Fibroblast of peridontal ligament (primary cell): ENCODE results near the gene IDI1.
"Not testable (repeated sequence)": the region's sequence is repeated elsewhere in the genome, so short reads cannot be mapped to it uniquely, and the experiment has no call there.

Experiments used
- DNase-seq: peaks from one replicate; pipeline ENCODE4 v3.0.0-alpha.2; 2010; ENCODE audit errors: extremely low read depth

The IDI1 gene

DNA sequence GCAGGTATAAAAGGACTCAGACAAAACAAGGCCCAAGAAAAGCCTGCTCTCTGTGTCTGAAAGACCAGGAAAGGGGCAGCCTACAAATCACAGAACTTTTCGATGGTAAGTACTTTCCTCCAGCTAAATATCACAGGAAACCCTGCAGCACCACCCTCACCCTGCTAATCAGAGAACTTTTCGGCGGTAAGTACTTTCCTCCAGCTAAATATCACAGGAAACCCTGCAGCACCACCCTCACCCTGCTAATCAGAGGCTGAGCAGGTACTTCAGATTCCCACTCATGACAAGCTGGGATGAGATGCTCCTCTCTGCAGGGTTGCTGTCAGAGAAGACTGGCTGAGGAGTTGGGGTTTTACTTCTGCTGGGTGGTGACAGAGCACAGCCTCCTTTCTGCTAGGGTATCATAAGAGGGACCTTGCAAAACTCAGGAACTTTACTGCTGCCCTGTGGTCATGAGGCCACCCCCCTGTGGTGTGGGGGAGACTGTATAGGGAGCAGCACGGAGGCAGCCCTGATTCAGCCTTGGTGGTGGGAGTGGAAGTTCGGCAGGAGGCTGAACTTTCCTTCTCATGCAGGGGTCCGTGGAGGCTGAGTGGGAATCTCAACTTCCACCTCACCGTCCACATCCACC, 14.4 kb upstream of the IDI1 start:
- no peak for DNase-seq

DNA sequence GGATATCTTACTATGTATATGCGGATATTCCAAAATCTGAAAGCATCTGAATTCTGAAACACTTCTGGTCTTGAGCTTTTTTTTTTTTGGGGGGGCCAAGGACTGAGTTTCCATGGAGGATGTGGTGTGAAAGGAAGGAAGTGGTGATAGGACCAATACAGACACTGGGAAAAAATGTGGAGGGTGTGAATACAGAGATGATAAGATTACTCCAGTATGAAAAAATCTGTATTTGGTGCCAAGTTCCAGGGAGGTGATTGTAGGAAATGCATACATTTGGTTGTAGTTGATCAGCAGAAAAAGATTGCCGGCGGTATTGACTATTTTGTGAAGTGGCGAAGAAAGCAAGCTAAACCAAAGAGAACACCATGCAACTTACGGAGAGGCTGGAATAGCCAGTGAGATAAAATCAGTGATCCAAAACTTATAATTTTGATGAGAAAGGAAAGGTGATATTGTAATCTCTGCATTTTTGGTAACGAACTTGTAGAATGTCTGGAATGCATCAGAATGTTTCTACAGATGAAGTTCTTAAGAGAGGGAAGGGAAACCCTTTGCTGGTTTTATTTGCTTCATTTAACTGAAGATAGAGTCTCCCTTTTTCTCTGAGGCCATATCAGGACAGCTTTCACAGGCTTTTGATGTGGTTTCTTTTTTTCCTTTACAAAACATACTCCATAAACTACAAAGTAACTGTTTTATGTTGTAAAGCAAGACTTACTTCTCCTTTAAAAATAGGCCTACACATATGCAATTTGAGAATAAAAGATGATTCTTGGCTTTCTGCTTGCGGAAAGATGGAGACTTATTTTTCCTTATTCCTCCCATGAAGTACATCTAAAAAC, 13.2 kb upstream of the IDI1 start:
- DNase-seq, result no peak

DNA sequence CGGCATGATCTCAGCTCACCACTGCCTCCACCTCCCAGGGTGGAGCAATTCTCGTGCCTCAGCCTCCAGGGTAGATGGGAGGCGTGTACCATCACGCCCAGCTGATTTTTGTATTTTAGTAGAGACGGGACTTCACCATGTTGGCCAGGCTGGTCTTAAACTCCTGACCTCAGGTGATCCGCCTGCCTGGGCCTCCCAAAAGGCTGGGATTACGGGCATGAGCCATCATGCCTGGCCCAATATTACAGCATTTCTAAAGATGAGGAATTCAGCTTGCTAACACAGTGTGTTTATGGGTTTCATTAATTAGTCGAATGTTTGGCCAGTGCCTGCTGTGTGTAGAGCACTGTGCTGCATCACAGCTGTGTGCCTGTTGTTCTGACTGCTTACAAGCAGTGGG, 11.0 kb upstream of the IDI1 start:
- no peak for DNase-seq

GRCh38 chr10:1058017-1058416, 9.1 kb upstream of the IDI1 start:
- DNase-seq, result no peak

- peak; percentile 13 for DNase-seq
These were observed 8.3 kb upstream of the IDI1 start for GRCh38 chr10:1057106-1057657.

- peak; percentile 89 for DNase-seq
These were observed 7.6 kb upstream of the IDI1 start, which contains the start of gene WDR37 for GRCh38 chr10:1056326-1057105. Gene WDR37, plus strand, starts transcription at chr10:1056385. Its CDS starts 15,771 bp downstream, at chr10:1072156.

- no peak for DNase-seq
These were observed 5.8 kb upstream of the IDI1 start for GRCh38 chr10:1054684-1055083.

DNA sequence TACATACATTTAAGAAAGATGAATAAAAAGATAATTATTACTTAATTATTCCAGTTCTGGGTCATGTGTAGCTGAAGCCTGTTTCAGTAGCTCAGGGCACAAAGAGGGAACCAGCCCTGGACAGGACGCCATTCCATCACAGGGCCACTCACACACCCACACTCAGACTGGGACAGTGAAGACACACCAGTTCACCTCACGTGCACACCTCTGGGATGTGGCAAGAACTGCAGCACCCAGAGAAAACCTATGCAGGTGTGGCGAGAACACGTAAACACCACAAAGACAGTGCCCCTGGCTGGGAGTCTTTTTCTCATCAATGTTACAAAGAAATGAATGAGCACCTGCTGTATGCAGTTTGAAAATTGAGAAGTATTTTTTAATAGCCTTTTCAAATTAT, 1.6 kb upstream of the IDI1 start:
- DNase-seq, result no peak

DNA sequence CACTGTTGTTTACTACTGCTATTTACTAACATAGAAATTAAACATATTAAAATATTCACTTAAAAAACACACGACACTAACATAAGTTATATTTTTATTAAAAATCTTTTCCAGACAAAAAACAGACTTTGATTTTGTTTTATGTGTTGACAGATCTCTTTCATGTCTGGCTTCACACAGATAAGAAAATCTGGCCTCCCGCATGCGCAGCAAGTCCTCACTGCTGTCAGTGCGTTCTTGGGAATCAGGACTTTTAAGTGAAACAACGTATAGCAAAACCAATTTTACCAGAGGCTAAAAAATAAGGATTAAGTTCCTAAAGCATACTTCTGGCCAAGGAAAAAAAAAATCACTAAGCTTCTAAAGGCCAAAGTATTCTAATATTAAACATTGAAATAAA, 1.2 kb upstream of the IDI1 start:
- peak; percentile 31 for DNase-seq

DNA sequence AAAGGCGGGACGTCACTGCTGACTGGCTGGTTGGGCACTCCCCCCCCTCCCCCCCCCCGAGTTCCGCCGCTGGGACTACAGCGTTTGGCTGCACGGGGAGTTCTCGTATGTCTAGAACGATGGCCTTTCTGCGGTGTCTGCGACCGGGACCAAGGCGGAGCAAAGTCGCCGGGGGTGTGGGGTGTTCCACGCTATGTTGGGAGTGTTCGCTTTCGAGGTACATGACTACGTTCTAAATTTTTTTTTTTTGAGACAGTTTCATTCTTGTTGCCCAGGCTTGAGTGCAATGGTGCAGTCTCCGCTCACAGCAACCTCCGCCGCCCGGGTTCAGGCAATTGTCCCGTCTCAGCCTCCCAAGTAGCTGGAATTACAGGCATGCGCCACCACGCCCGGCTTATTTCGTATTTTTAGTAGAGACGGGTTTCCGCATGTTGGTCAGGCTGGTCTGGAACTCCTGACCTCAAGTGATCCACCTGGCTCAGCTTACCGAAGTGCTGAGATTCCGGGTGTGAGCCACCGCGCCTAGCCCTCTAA, 573 bp upstream of the IDI1 start:
- no peak for DNase-seq

- peak; percentile 62 for DNase-seq
These were observed 579 bp downstream of the IDI1 start for GRCh38 chr10:1048349-1048731.

DNA sequence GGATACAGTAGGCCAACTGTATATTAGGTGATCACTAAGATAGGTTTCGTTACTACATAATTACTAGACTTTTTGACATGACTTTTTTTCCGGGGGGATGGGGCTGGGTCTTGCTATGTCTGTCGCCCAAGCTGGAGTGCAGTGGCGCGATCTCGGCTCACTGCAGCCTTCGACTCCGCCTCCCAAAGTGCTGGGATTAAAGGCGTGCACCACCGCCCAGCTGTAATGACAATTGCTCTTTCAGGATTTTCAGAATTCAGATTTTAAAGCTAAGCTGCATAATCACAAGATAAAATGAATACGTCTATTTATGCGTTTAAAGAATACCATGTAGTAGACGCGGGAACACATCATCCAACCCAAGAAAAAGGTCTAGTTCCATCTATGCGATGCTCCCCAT, 982 bp downstream of the IDI1 start:
- DNase-seq, result no peak

GRCh38 chr10:1045415-1045814, 3.5 kb downstream of the IDI1 start:
- DNase-seq, result no peak

- DNase-seq, result no peak
These were observed 4.0 kb downstream of the IDI1 start for GRCh38 chr10:1044964-1045363.

DNA sequence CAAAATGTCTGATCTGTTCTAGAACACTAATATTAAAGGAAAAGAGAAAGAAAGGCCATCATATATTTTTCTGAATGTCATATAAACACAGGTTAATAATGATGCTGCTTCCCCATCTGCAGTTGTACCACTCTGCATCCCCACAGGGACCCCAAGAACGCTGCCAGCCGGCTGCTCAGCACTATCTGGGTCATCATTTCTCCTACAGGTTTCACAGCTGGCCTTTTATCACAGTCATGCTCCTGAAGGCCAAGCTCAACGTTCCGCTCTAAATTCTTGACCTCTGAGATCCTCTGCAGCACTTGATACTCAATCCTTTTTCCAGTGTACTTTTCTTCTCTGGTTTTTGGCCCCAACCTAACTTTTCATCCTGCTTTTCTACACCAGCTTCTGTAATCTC, 4.8 kb downstream of the IDI1 start:
- no peak for DNase-seq

- no peak for DNase-seq
These were observed 5.4 kb downstream of the IDI1 start for GRCh38 chr10:1043532-1043995.

DNA sequence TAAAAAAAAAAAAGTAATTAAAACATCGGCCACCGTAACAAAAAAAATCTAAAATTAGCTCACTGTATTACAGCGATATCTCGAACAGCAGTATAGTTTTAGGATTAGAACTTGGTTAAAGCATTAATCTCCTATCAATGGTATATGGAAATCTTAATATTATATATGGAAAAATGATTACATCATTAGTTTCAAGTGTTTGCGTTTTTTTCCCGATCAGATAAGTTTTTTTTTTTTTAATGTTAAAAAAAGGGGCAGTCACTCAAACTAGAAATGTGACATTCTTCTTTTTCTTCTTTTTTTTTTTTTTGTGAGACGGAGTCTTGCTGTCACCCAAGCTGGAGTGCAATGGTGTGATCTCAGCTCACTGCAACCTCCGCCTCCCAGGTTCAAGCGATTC, 7.4 kb downstream of the IDI1 start:
- DNase-seq, result no peak

DNA sequence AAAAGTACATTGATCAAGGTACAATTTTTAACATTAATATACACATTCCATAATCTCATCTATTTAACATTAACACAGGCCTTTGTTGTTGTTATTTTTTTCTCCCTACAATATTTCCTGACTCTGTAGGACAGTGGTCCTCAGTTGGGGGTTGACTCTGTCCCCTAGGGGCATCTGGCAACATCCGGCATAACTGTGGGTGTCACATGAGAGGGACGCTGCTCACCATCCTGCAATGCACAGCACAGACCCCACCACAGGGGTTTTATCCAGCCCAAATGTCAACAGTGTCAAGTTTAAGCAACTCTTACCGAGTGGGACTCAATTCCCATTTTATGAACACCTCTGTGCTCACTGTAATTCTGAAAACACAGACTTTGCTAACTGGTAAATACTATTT, 8.8 kb downstream of the IDI1 start:
- DNase-seq, result no peak

DNA sequence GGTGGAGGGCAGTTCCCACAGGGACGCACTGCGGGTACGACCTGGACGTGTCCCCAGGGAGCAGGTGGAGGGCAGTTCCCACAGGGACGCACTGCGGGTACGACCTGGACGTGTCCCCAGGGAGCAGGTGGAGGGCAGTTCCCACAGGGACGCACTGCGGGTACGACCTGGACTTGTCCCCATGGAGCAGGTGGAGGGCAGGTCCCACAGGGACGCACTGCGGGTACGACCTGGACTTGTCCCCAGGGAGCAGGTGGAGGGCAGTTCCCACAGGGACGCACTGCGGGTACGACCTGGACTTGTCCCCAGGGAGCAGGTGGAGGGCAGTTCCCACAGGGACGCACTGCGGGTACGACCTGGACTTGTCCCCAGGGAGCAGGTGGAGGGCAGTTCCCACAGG, 10.2 kb downstream of the IDI1 start:
- DNase-seq, result not testable (repeated sequence)

DNA sequence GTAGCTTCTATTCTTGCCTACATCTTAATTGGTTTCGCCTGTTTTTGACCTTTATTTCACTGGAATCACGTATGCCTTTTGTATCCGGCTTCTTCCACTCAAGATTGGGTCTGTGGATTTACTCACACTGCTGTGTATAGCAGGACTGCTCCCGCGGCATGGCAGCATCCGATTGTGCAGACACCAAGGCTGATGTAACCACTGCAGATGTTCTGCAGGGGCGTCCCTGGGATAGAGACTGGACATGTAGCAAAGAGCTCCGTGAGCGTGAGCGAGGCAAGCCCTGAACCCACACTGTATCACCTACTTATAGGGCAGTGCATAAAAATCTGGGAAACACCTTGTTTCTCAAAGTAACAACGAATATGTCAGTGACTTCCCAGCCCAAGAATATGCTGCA, 11.8 kb downstream of the IDI1 start:
- no peak for DNase-seq

GRCh38 chr10:1036341-1036791, 12.6 kb downstream of the IDI1 start:
- DNase-seq, result peak; percentile 15

DNA sequence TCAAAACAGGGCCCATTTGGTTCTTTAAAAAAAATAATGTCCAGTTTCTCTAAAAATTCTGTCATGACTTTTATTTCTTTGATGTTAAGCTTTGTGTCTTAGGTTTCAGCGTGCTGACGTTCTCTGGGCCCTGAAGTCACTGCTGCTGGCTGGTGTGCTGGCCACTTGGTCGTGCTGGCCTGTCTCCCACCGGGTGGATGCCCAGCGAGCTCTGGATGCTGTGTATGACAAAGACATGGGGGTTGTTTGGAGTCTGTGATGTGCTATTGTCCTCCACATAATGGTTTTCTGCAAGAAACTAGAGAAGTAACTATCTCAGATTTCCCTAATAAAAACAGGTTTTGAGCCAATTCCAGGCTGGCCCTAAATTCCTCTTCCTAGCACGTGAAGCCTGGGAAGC, 13.7 kb downstream of the IDI1 start:
- no peak for DNase-seq
